OCI-LY7 (cell line): ENCODE measurements around the gene FAM221B.

Experiments used
- EZH2phosphoT487 ChIP-seq: fragments of 200-600 bp; sonication (generic); IDR thresholded peaks from 2 replicates; pipeline ENCODE4 v1.6.1; 2018; ENCODE audit warnings: low read depth, borderline replicate concordance, mild to moderate bottlenecking, mixed run types, antibody characterized with exemption, low read length, moderate library complexity, mixed read lengths
- TF ChIP-seq, protein P1 (sequence below): fragments of 200-600 bp; sonication (generic); conservative IDR thresholded peaks from 2 replicates; pipeline ENCODE4 v1.5.1; 2014; ENCODE audit warnings: mild to moderate bottlenecking, antibody characterized with exemption, low read length, moderate library complexity, mixed read lengths

DNA sequence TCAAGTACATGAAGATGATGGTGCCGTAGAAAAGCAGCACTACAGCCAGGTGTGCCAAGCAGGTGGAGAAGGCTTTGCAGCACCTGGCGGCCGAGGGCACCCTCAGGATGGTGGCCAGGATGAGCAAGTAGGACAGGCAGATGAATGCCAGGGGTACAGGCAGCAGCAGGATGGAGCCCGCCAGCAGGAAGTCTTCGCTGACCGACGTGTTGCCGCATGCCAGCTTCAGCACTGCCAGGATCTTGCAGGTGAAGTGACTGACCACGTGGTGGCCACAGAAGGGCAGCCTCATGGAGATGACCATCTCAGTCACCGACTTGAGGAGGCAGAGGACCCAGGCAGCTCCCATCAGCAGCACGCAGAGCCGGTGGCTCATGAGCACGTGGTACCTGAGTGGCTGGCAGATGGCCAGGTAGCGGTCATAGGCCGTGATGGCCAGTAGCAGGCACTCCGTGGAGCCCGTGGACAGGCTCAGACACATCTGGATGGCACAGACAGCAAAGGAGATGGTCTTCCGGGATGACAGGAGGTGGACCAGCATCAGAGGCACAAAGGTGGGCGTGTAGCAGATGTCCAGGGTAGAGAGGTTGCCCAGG is 41.2 kb upstream of the FAM221B start:
- TF ChIP-seq, protein P1, sequence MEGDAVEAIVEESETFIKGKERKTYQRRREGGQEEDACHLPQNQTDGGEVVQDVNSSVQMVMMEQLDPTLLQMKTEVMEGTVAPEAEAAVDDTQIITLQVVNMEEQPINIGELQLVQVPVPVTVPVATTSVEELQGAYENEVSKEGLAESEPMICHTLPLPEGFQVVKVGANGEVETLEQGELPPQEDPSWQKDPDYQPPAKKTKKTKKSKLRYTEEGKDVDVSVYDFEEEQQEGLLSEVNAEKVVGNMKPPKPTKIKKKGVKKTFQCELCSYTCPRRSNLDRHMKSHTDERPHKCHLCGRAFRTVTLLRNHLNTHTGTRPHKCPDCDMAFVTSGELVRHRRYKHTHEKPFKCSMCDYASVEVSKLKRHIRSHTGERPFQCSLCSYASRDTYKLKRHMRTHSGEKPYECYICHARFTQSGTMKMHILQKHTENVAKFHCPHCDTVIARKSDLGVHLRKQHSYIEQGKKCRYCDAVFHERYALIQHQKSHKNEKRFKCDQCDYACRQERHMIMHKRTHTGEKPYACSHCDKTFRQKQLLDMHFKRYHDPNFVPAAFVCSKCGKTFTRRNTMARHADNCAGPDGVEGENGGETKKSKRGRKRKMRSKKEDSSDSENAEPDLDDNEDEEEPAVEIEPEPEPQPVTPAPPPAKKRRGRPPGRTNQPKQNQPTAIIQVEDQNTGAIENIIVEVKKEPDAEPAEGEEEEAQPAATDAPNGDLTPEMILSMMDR, result no peak
- TF ChIP-seq EZH2phosphoT487, result no peak
